22Rv1 (cell line): ENCODE results near the gene GH1.

ENCODE experiments used
- CTCF ChIP-seq: fragments of 450-650 bp; IDR thresholded peaks from 2 replicates; pipeline ENCODE4 v1.5.1; 2017; ENCODE audit warnings: mild to moderate bottlenecking
- ZFX ChIP-seq: fragments of 450-650 bp; IDR thresholded peaks from 2 replicates; pipeline ENCODE4 v1.6.1; 2017; ENCODE audit warnings: antibody characterized with exemption, borderline replicate concordance

- no peak for TF ChIP-seq CTCF
- no peak for TF ChIP-seq ZFX
These were observed 13.4 kb upstream of the GH1 start, which contains the start of gene CD79B for GRCh38 chr17:63931981-63932561.
